Gastrocnemius medialis (tissue), 4 donors: ENCODE data around the gene OR6V1. TPM values are rescaled to one million over a fixed set of nuclear protein-coding genes. Genes with fewer than 3 reads are reported as not detected.
"Not testable (repeated sequence)": the region's sequence is repeated elsewhere in the genome, so short reads cannot be mapped to it uniquely, and the experiment has no call there.

ENCODE experiments used
- ATAC-seq, 2 donors: fragments of 150-250 bp; one replicate each; pipeline ENCODE4 v1.9.1; 2016
- DNase-seq, 2 donors: peaks; one replicate each; pipeline ENCODE4 v3.0.0-alpha.2; 2019
- H3K27ac ChIP-seq, 4 donors: fragments of 200-600 bp; sonication (generic); 1 replicate in 1 of 4; 2 replicates in 3 of 4; pipeline ENCODE4 v1.5.1; 2016 to 2018; ENCODE audit warnings: mild to moderate bottlenecking in 2 of 4, moderate library complexity in 1 of 4
- H3K27me3 ChIP-seq, 3 donors: fragments of 200-600 bp; sonication (generic) in 2 of 3; 1 replicate in 1 of 3; 2 replicates in 2 of 3; pipeline versions ENCODE4 v1.5.1 to v1.6.0; 2016 to 2019; ENCODE audit warnings: mild to moderate bottlenecking in 1 of 3, moderate library complexity in 1 of 3
- H3K36me3 ChIP-seq, 2 donors: fragments of 200-600 bp; sonication (generic) in 1 of 2; one replicate each; pipeline ENCODE4 v1.5.1; 2017 to 2018
- H3K4me1 ChIP-seq, 2 donors: fragments of 200-600 bp; sonication (generic) in 1 of 2; one replicate each; pipeline ENCODE4 v1.5.1; 2016 to 2017; ENCODE audit warnings: mild to moderate bottlenecking in 2 of 2
- H3K4me3 ChIP-seq, 4 donors: fragments of 200-600 bp; sonication (generic) in 3 of 4; 1 replicate in 1 of 4; 2 replicates in 3 of 4; pipeline ENCODE4 v1.5.1; 2016 to 2019; ENCODE audit warnings: mild to moderate bottlenecking in 2 of 4
- H3K9me3 ChIP-seq, 3 donors: fragments of 200-600 bp; sonication (generic) in 2 of 3; 1 replicate in 1 of 3; 2 replicates in 2 of 3; pipeline ENCODE4 v1.5.1; 2016 to 2019
- CTCF ChIP-seq, 5 experiments: fragments of 450-650 bp in 3 of 5; fragments of 200-600 bp in 2 of 5; sonication (generic) in 2 of 5; IDR thresholded peaks in 4 of 5; conservative IDR thresholded peaks in 1 of 5; 1 replicate in 4 of 5; 2 replicates in 1 of 5; pipeline ENCODE4 v1.5.1; 2016 to 2019; ENCODE audit warnings: antibody characterized with exemption in 5 of 5, mild to moderate bottlenecking in 3 of 5, moderate library complexity in 3 of 5
- POLR2A ChIP-seq, 2 donors: fragments of 450-650 bp; IDR thresholded peaks; one replicate each; pipeline ENCODE4 v1.6.1; 2017; ENCODE audit warnings: antibody characterized with exemption in 2 of 2, mild to moderate bottlenecking in 2 of 2, moderate library complexity in 2 of 2
- in situ Hi-C, 4 donors: fragments of 200-750 bp; cut with MboI; loops; one replicate each; pipeline versions ENCODE4 v1.15.0 to v1.8.0; 2017; ENCODE audit warnings: low sequenced_read_pairs in 4 of 4
- intact Hi-C: fragments of 100-400 bp; cut with DNase I; formaldehyde crosslinking; loops from one replicate; pipeline ENCODE4 v1.15.1; 2023; ENCODE audit warnings: low total_unique reads
- total RNA-seq, 4 donors: library from RNA; depleted of rRNA; stranded (reverse); fragments of >200 nt; gene quantifications; one replicate each; pipeline versions ENCODE4 v1.1.0 to v1.2.3, GENCODE V29; 2016

The OR6V1 gene
- total RNA-seq, 4 donors from 2014 or later: not detected

DNA sequence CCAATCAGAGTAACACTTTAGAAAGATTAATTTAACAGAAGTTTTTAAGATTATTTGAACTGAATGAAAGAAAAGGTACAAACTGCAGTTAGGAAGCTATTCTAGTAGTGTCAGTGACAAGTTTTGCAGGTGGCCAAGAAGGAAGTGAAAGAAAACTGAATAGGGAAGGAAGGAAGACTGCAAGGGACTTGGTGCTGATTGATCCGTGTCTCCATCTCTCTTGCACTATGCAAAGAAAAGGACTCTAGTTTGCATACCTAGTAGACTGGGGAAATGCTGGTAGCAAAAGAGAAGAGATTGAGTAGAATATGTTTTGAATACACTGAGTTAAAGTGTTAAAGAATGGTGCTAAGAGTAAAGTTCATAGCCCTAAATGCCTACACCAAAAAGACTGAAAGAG, 33.0 kb downstream of the OR6V1 start:
- no peaks in the 10 kb centered on the region for H3K9me3 ChIP-seq
- no peak overlapping the region for H3K27ac ChIP-seq
- intact Hi-C loops (no loop called here), in situ Hi-C loops (no loop called here)
- H3K27me3 ChIP-seq: no peaks in the 10 kb centered on the region
- no peaks in the 10 kb centered on the region for H3K4me1 ChIP-seq
- DNase-seq: no peak
- ATAC-seq: no peak
- H3K36me3 ChIP-seq: no peaks in the 10 kb centered on the region
- TF ChIP-seq CTCF (IDR thresholded peaks at IDR 0.05 in 4 of 5, conservative IDR thresholded peaks at IDR 0.05 in 1 of 5) (no peak), POLR2A (IDR thresholded peaks at IDR 0.05) (no peak)
- no peak overlapping the region for H3K4me3 ChIP-seq

GRCh38 chr7:143085610-143086009, 33.5 kb downstream of the OR6V1 start:
- DNase-seq, H3K9me3 ChIP-seq, H3K27ac ChIP-seq, ATAC-seq, intact Hi-C loops, H3K27me3 ChIP-seq, in situ Hi-C loops, H3K4me3 ChIP-seq, H3K36me3 ChIP-seq, H3K4me1 ChIP-seq: not testable (repeated sequence)

- H3K4me3 ChIP-seq, in situ Hi-C loops, ATAC-seq, H3K27me3 ChIP-seq, H3K36me3 ChIP-seq, intact Hi-C loops, H3K4me1 ChIP-seq, H3K9me3 ChIP-seq, H3K27ac ChIP-seq, DNase-seq: not testable (repeated sequence)
Observed at GRCh38 chr7:143088549-143089231, 36.5 kb downstream of the OR6V1 start.

- Histone ChIP-seq H3K27ac (no peak overlapping the region), H3K4me1 (no peaks in the 10 kb centered on the region), H3K9me3 (no peaks in the 10 kb centered on the region), H3K36me3 (no peaks in the 10 kb centered on the region), H3K4me3 (no peak overlapping the region), H3K27me3 (no peaks in the 10 kb centered on the region)
- ATAC-seq (no peak), DNase-seq (no peak)
- in situ Hi-C loops (no loop called here), intact Hi-C loops (no loop called here)
- TF ChIP-seq CTCF (IDR thresholded peaks at IDR 0.05 in 4 of 5, conservative IDR thresholded peaks at IDR 0.05 in 1 of 5): no peak
- no peak for TF ChIP-seq POLR2A (IDR thresholded peaks at IDR 0.05)
Observed at GRCh38 chr7:143096146-143096545, 44.0 kb downstream of the OR6V1 start.

- H3K4me3 ChIP-seq, in situ Hi-C loops, H3K36me3 ChIP-seq, ATAC-seq, H3K27me3 ChIP-seq, H3K9me3 ChIP-seq, intact Hi-C loops, H3K27ac ChIP-seq, H3K4me1 ChIP-seq, DNase-seq: not testable (repeated sequence)
Observed at GRCh38 chr7:143099579-143099978, 47.4 kb downstream of the OR6V1 start.

Other genes starting within 250 kb of the OR6V1 start
- gene EPHB6, start 197.3 kb upstream of the OR6V1 start, total RNA-seq: 1 to 10 TPM; 2.0 to 8.9 (median 2.8) TPM
- gene TRPV6, start 166.6 kb upstream of the OR6V1 start, total RNA-seq: not detected
- gene TRPV5, start 118.6 kb upstream of the OR6V1 start, total RNA-seq: not detected
- not detected for gene LLCFC1, start 112.9 kb upstream of the OR6V1 start, total RNA-seq
- gene KEL, start 90.0 kb upstream of the OR6V1 start, total RNA-seq: not detected
- gene OR9A2, start 25.2 kb upstream of the OR6V1 start, total RNA-seq: not detected
- gene PIP, start 79.7 kb downstream of the OR6V1 start, total RNA-seq: not detected
- gene TAS2R39, start 131.1 kb downstream of the OR6V1 start, total RNA-seq: not detected
- not detected for gene TAS2R40, start 169.7 kb downstream of the OR6V1 start, total RNA-seq
- 100 to 1,000 TPM in 1 of 4 donors, 10 to 100 TPM in 3; 59.5 to 114 (median 85.0) TPM for gene GSTK1, start 211.1 kb downstream of the OR6V1 start, total RNA-seq
- not detected for gene TMEM139, start 232.6 kb downstream of the OR6V1 start, total RNA-seq
- gene CASP2, start 236.0 kb downstream of the OR6V1 start, total RNA-seq: 10 to 100 TPM in 1 of 4 donors, 1 to 10 TPM in 3; 3.1 to 13.9 (median 4.1) TPM